NCI-H1694 treated with DMSO at 0.1 percent for 48 hours (cell line): Measurements from ENCODE around the gene VMP1.
A peak's percentile ranks its signal among the peaks of the same experiment; 100 is the strongest.
"Not testable (repeated sequence)": the region's sequence is repeated elsewhere in the genome, so short reads cannot be mapped to it uniquely, and the experiment has no call there.

Source experiments
- DNase-seq: peaks from one replicate; lab custom pipeline; 2025; lab: John Stamatoyannopoulos, UW

Gene VMP1

GRCh38 chr17:59841091-59841881, 133.8 kb downstream of the VMP1 start:
- DNase-seq = not testable (repeated sequence)

GRCh38 chr17:59841882-59842263, 134.4 kb downstream of the VMP1 start:
- not testable (repeated sequence) for DNase-seq

GRCh38 chr17:59842901-59843652, 135.6 kb downstream of the VMP1 start:
- DNase-seq = no peak

DNA sequence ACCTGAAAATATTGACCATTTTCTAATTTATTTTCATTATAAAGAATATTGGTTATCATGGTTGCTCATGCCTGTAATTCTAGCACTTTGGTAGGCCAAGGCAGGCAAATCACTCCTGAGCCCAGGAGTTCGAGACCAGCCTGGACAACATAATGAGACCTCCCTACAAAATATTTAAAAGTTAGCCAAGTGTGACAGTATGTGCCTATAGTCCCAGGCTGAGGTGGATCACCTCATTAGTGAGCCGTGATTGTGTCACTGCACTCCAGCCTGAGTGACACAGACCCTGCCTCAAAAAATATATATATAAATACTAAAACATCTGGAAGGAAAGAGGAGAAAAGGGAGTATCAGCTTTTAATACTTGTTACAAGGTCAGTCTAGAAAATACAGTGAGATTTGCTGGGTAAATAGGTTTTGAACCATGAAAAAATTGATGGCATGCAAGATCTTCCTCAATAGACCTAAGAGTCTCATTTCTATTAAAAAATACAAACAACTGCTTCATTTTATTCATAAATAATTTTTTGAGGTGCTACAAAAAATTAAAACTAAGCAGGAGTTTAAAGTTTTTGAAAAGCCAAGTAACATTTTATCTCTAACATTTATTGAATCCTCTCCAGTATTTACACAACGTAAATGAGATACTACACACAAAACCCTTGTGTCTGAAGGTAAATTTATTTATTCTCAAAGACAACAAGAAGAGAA, 137.6 kb downstream of the VMP1 start:
- no peak for DNase-seq

- DNase-seq = peak; percentile 65
Measured at GRCh38 chr17:59845595-59846393, 138.3 kb downstream of the VMP1 start.

DNA sequence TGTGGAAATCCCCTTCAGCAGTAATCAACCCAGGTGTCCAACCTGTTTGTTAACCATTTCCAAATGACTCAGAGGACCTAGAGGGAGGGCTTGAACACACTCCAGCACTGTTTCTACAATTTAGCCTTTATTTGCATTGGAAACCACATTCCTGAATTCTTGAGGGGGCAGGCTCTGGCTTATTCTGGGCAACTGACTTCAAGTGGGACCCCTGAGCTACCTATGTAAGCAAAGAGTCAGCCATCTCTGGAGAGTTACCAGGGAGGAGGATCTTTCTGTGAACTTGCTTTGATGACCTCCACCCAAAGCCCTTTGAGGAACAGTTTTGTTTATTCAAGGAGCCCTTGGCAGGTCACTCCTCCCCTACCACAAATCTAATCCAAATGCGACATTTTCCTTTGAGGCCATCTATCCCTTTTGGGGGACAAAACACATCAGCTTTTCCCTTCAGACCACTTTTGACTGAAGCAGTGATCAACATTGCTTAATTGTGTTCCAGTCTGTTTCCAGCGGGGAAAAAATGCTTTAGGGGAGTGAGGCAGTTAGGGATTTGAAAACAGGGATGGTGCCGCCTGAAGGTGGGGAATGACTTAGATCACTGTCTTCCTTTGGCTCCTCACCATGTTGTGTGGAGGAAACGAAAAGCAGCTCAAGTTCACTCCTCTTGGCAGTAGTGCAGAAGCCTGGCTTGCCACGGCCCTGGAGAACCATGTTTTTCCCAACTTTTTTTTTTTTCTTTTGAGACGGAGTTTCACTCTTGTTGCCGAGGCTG, 139.1 kb downstream of the VMP1 start:
- peak; percentile 22 for DNase-seq

DNA sequence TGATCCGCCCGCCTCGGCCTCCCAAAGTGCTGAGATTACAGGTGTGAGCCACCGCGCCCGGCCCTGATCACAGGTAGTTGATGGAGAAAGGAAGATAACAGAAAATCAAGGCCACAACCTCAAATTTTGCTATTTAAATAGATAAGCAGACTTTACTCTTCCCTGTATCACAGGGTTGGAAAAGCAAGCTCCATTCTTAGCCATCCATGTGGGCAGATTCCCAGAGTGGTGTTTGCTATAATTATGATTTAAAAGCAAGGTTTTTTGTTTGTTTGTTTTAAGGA, 140.9 kb downstream of the VMP1 start:
- no peak for DNase-seq

GRCh38 chr17:59848778-59849177, 141.3 kb downstream of the VMP1 start:
- DNase-seq = no peak

DNA sequence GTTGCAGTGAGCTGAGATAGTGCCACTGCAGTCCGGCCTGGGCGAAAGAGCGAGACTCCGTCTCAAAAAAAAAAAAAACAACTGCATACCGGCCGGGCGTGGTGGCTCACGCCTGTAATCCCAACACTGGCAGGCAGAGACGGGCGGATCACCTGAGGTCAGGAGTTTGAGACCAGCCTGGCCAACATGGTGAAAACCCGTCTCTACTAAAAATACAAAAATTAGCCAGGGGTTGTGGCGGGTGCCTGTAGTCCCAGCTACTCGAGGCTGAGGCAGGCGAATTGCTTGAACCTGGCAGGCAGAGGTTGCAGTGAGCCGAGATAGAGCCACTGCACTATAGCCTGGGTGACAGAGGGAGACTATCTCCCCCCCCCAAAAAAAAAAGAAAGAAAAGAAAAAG, 142.9 kb downstream of the VMP1 start:
- not testable (repeated sequence) for DNase-seq

DNA sequence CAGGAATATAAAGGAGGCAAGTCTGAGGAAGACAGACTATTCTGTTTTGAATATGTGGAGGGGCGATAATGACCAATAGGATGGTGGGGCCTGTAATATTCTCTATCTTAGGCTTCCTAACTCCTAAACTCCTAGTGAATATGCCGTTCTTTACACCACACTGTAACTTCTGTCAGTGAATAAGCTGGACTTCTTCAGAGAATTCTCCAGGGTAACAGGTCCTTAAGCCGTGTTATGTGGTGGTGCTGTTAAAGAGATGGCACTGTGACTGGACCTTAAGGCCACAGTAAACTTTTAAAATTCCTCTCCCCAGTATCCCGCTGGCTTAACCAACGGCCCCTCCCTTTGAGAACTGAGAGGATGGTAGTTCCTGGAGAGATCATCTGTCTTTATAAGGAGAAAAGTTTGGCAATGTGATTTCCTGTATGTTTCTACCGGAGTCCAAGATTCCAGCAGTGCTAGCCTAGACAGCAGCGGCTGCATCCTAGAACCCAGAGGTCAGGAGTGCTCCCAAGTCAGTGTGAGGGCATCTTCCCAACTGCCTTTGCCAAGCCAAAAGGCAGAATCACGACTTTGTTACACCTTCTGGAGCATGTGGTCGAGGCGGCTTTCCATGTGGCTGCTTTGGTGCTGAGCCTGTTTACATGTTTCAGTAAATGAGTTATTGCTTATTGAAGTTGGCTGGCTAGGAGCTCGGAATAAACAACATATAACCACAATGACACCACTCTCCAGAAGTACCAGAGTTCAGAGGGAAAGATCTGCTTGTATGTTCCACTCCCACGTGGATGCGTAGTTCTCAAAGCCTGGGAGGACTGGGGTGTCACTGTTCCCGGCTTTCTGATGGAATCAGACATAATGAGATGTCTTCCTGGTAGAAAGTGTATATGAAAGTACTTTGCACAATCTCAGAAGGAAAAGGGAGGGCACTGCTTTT, 144.3 kb downstream of the VMP1 start:
- DNase-seq = no peak

GRCh38 chr17:59852847-59853167, 145.4 kb downstream of the VMP1 start:
- DNase-seq = not testable (repeated sequence)

DNA sequence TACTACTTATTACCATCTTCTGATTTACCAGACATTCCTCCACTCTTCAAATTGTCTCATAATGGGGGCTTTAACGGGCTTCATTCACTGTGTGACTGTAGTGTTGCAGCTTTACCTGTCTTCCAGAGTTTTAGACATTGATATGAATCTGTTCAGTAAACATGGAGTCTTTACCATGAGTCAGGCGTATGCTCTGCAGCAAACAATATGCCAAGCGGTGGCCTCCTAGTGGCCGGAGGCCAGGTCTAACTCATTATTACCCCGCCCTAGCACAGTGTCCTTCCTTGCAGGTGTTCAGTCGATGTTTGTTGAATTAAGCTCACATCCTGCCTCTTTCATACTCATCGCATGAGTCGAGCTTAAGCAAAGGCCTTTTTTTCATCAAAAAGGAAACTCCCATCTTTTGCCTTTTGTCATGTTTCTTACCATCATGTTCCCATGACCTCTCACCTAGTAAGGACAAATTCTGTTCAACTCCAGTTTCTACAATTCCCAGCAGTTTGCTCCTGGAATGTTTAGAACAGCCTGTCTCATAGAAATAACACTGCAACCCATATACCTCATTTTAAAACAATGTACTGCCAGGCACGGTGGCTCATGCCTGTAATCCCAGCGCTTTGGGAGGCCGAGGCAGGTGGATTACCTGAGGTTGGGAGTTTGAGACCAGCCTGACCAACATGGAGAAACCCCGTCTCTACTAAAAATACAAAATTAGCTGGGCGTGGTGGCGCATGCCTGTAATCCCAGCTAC, 145.9 kb downstream of the VMP1 start:
- no peak for DNase-seq

GRCh38 chr17:59853919-59854729, 146.7 kb downstream of the VMP1 start:
- not testable (repeated sequence) for DNase-seq

GRCh38 chr17:59856859-59857794, 149.7 kb downstream of the VMP1 start:
- no peak for DNase-seq

- DNase-seq = no peak
Measured at GRCh38 chr17:59858167-59858816, 150.8 kb downstream of the VMP1 start.

DNA sequence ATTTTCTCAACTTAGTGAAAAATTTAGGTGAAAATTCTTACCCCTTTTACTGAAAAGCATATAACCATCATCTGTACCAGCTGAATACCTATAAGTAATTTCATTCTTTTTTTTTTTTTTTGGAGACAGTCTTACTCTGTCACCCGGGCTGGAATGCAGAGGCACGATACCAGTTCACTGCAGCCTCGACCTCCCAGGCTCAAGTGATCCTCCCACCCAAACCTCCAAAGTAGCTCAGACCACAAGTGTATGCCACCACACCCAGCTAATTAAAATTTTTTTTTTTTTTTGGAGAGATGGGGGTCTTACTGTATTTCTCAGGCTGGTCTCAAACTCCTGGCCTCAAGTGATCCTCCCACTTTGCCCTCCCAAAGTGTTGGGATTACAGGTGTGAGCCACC, 151.5 kb downstream of the VMP1 start:
- no peak for DNase-seq

DNA sequence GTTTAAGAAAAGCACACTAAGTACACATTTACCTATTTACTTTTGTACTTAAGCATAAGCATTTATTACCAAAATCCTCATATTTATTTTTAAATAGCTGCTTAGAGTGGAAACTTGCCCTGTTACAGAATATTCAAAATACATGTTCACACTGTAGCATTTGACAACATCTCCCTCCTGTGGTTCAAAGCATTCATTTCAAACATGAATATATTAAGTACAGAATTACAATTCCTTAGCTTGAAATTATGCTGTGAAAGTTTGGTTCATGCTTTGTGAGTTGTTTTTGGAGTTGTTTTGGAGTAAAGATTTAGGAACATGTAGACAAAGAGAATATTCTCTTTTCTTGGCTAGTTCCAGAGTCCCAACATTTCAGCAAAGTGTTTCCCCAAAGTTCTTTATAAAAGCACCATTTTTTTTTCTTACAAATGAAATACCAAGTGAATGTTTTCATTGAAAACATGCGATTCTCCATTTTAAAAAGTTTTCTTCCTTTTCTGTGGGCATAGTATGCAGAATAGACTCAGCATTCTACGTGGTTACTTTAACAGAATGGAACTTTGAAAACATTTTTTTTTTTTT, 152.1 kb downstream of the VMP1 start:
- peak; percentile 55 for DNase-seq
